ENCODE results near the gene KCNQ2.

The KCNQ2 gene

GRCh38 chr20:63376283-63377250 lies 95.9 kb downstream of the KCNQ2 start:
- DNase-seq (ENCODE audit: low read depth): no peak
- H3K4me3 ChIP-seq (ENCODE audit: low read length): no peak overlapping the region
- no peak for TF ChIP-seq CTCF (conservative IDR thresholded peaks at IDR 0.05; ENCODE audit: low read length)

- DNase-seq (ENCODE audit: low read depth): no peak
- no peak for TF ChIP-seq CTCF (conservative IDR thresholded peaks at IDR 0.05; ENCODE audit: low read length)
- no peak overlapping the region for H3K4me3 ChIP-seq (ENCODE audit: low read length)
These were observed 97.0 kb downstream of the KCNQ2 start for GRCh38 chr20:63375438-63375837.

- DNase-seq (ENCODE audit: low read depth): no peak
- no peak overlapping the region for H3K4me3 ChIP-seq (ENCODE audit: low read length)
- no peak for TF ChIP-seq CTCF (conservative IDR thresholded peaks at IDR 0.05; ENCODE audit: low read length)
These were observed 98.0 kb downstream of the KCNQ2 start for GRCh38 chr20:63374504-63374903.

- no peak for TF ChIP-seq CTCF (conservative IDR thresholded peaks at IDR 0.05; ENCODE audit: low read length)
- H3K4me3 ChIP-seq (ENCODE audit: low read length): no peak overlapping the region
- DNase-seq (ENCODE audit: low read depth): no peak
These were observed 98.5 kb downstream of the KCNQ2 start for GRCh38 chr20:63373996-63374395.

- no peak for TF ChIP-seq CTCF (conservative IDR thresholded peaks at IDR 0.05; ENCODE audit: low read length)
- no peak overlapping the region for H3K4me3 ChIP-seq (ENCODE audit: low read length)
- no peak for DNase-seq (ENCODE audit: low read depth)
These were observed 99.2 kb downstream of the KCNQ2 start for GRCh38 chr20:63372971-63373885.

GRCh38 chr20:63371291-63371865 lies 101.1 kb downstream of the KCNQ2 start:
- TF ChIP-seq CTCF (conservative IDR thresholded peaks at IDR 0.05; ENCODE audit: low read length): no peak

More at GRCh38 chr20:63371291-63371865, 101.1 kb downstream of the KCNQ2 start:
- H3K4me3 ChIP-seq (ENCODE audit: low read length): no peak overlapping the region
- DNase-seq (ENCODE audit: low read depth): no peak

All from AG10803 (cell line).